Measurements from ENCODE around the gene LUZP1.

The LUZP1 gene

GRCh38 chr1:23188434-23188884 is 19.8 kb upstream of the LUZP1 start:
- no peak for DNase-seq

- no peak for DNase-seq
These were observed 19.0 kb upstream of the LUZP1 start for GRCh38 chr1:23187637-23188036.

GRCh38 chr1:23185381-23185780 is 16.7 kb upstream of the LUZP1 start:
- DNase-seq = no peak

- DNase-seq = peak; percentile 56
These were observed 15.7 kb upstream of the LUZP1 start for GRCh38 chr1:23184212-23184934.

- DNase-seq = no peak
These were observed 11.2 kb upstream of the LUZP1 start for GRCh38 chr1:23179862-23180261.

- DNase-seq = no peak
These were observed 10.3 kb upstream of the LUZP1 start for GRCh38 chr1:23178950-23179349.

- DNase-seq = no peak
These were observed 9.8 kb upstream of the LUZP1 start for GRCh38 chr1:23178414-23178813.

GRCh38 chr1:23177438-23178380 is 9.1 kb upstream of the LUZP1 start:
- DNase-seq = peak; percentile 66

GRCh38 chr1:23177031-23177430 is 8.4 kb upstream of the LUZP1 start:
- DNase-seq = no peak

- DNase-seq = no peak
These were observed 5.9 kb upstream of the LUZP1 start for GRCh38 chr1:23174426-23175110.

- DNase-seq = no peak
These were observed 2.6 kb upstream of the LUZP1 start for GRCh38 chr1:23171181-23171755.

- peak; percentile 54 for DNase-seq
These were observed 1.2 kb upstream of the LUZP1 start for GRCh38 chr1:23169727-23170335.

GRCh38 chr1:23169195-23169575 is 529 bp upstream of the LUZP1 start:
- DNase-seq = no peak

- DNase-seq = peak; percentile 42
These were observed 594 bp downstream of the LUZP1 start for GRCh38 chr1:23168079-23168444.

- peak; percentile 49 for DNase-seq
These were observed 1.1 kb downstream of the LUZP1 start for GRCh38 chr1:23167353-23168078.

- DNase-seq = no peak
These were observed 1.8 kb downstream of the LUZP1 start for GRCh38 chr1:23166854-23167253.

GRCh38 chr1:23163395-23163794 is 5.3 kb downstream of the LUZP1 start:
- DNase-seq = no peak

GRCh38 chr1:23159963-23160877 is 8.4 kb downstream of the LUZP1 start:
- no peak for DNase-seq

GRCh38 chr1:23156940-23157339 is 11.7 kb downstream of the LUZP1 start:
- no peak for DNase-seq

- no peak for DNase-seq
These were observed 15.5 kb downstream of the LUZP1 start for GRCh38 chr1:23152966-23153684.

Measured in CD4-positive, alpha-beta T cell treated with Interleukin-6 for 4 hours (primary cell).